NOMO-1 treated with dmso at 0.1 percent for 144 hours (cell line): ENCODE data around the gene ETV7.

ENCODE experiments used
- DNase-seq: peaks from one replicate; lab custom pipeline; 2025; ENCODE audit not compliant: unreplicated experiment; lab: John Stamatoyannopoulos, UW

Gene ETV7

DNA sequence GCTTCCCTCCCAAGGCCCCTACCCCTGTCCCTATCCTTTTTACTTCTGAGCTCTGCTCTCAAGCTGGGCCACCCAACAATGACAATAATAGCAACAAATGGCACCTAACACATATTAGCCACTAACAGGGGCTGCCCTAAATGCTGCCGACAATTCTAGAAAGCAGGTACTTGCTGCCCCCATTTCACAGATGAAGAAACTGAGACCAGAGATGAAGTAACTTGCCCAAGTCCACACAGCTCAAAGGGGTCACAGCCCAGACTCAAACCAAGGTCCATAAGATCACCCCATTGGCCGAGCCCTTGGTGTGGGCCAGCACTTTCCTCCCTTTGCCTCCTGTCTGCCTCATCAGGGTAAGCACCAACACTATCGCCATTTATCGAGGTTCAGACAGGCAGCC, 62.8 kb downstream of the ETV7 start:
- no peak for DNase-seq

DNA sequence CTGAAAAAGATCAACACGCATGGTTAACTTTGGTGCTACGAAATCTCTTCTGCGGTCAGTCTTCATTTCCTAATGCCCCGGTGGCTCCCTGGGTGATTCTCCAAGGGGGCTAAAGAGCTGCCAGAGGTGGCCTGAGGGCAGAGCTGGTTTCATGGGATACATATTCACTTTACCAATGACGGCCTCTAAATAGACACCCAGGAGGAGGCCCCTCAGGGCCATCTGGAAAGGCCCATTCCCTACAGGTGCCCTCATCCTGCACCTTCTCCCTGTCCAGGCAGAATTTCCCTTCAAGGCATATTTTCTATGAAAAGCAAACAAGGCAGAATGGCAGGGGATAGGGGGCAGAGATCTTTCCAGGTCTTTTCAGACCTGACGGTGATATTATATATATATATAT, 63.3 kb downstream of the ETV7 start:
- DNase-seq, result no peak

DNA sequence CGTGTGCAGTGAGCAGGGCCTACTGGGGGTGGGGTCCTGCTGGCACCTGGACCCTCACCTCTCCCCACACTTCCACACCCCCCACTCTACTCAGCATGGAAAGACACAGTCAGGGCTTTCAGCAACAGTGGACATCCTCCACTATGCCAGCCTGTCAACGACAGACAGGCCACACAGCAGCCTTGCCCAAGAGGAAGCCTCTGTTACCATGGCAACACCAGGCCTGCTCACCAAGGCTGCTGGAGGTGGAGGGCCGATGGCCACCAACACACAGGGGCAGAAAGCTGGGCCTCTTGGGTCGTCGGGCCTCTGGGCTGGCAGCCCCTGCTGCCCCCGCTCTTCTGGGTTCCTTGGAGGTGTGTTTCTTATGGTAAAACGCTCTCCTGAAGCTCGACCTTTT, 64.4 kb downstream of the ETV7 start:
- no peak for DNase-seq

DNA sequence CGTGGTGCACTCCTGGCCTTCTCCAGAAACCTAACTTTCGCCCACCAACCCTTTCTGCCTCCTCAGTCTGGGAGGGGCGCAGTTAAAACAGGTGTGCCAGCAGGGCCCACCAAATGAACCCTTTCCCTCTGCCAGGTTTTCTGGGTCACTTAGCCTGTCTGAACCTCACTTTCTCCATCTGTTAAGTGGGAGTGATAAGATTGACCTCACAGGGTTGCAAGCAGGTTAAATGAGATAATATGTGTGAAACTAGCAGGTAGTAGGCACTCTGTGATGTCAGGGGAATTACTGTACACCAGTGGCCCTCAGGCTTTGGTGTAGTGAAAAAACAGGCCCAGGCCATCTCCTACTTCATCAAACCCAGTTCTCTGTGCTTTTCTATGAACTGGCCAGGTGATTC, 64.9 kb downstream of the ETV7 start:
- no peak for DNase-seq

DNA sequence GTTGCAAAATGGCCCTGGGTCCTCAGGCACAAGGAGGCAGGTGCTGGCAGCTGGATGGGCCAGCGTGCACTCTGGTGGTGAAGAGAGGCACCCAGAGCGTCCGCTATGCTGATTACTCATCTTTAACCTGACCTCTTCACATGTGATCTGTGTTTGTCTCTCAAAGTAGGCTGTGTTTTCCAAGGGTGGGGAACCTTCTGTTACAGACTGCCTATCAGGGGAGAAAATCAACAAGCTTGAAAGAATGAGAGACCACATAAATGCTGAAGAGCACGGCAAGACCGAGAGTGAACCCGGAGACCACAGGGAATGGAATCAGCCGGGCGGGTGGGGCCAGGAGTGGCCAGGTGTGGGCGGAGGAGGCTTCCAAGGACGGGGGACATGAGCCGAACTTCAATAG, 67.0 kb downstream of the ETV7 start:
- DNase-seq, result no peak

DNA sequence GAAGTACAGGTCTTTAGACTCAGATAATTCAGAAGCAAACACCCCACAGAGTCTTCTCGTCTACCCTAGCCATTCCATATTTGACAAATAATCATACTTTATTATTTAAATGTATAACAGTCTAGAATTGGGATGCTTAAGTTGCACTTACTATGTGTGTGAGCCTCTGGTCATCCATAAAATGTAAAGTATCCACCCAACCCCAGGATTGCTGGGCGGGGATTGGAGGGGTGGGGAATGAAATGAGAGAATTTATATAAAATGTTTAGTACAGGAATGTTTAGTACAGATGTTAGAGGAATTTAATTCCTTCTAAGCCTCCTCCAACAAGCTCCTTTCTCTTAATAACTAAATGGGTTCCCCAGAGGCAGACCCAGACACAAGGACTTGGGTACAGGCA, 67.6 kb downstream of the ETV7 start:
- DNase-seq, result no peak

DNA sequence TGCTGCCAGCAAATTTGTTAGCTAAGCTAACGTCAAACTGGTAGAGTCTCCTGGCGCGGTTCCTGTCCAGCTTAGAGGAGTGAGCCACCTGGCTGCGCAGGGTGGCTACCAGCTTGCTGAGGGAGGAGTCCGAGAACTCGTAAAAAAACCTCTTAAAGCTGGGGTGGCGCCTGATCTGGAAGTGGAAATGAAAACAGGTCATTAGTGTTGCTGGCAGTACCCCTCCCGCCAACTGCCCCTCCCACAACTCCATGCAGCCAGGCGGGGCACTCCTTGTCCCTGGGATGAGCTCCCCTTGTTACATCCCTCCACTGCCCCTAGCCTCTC, 68.1 kb downstream of the ETV7 start:
- no peak for DNase-seq

DNA sequence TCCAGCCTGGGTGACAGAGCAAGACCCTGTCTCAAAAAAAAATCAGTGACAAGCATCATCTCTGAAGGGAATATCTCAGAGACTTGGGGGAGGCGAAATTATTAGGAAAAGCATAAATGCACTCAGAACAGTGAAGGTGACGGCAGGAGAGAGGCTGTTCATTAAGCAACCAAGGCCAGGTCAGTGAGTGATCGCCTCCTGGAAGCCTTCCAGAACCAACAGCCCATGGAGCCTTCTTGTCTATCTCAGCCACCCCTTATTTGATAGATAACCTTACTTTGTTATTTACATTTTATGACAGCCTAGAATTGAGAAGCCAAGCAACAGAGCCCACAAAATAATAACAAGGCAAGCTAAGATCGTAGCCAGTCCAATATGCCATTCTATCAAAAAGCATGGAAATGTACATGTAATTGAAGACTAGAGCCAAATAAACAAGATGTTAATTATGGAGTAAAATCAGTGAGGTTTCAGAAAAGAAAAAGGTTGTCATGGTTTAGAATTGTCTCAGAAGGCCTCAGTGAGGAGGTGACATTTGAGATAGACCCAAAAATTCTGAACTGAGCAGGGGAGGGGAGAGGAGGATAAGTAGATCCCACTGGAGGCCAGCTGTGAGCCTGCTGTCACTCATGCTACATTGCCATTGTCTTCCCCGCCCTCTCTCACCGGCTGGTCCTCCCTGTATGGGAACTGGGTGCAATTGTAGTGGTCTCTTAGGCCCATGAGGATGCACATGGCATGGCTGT, 68.6 kb downstream of the ETV7 start:
- no peak for DNase-seq

DNA sequence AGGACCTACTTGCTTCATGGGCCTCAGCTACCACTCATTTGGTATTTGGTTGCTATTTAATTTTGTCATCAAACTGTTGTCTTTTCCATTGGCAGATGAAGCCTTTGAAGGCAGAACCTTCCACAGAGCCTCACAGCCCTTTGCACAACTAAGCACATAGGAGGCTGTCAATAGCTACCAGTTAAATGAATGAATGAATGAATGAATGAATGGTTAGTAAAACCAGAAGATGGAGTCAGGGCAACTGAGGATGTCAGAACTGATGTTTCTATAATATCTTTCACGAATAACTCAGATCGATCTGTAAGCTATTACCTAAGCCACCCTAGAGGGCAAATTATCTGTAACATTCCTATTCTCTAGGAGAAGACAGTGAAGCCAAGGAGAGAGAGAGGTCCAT, 69.8 kb downstream of the ETV7 start:
- DNase-seq, result no peak
